K562 (cell line): ENCODE results near the gene IPP. TPM values are rescaled to one million over a fixed set of nuclear protein-coding genes. Genes with fewer than 3 reads are reported as not detected.

ENCODE experiments used
- CREB1 ChIP-seq, 2 experiments: sonication (generic) in 1 of 2; formaldehyde crosslinking in 1 of 2; IDR thresholded peaks; 2 replicates each; pipeline versions ENCODE4 v1.6.1 to v1.8.0; 2012 to 2022; ENCODE audit warnings: inconsistent platforms in 1 of 2, mild to moderate bottlenecking in 1 of 2, missing genetic modification reagents in 1 of 2, moderate library complexity in 1 of 2
- FOXK1 ChIP-seq: sonication (generic); formaldehyde crosslinking; IDR thresholded peaks from 2 replicates; pipeline ENCODE4 v1.8.0; 2022; ENCODE audit warnings: missing genetic modification reagents, mild to moderate bottlenecking, borderline replicate concordance
- HMGXB4 ChIP-seq: sonication (generic); formaldehyde crosslinking; IDR thresholded peaks from 2 replicates; pipeline ENCODE4 v1.8.1; 2023; ENCODE audit warnings: mild to moderate bottlenecking, missing genetic modification reagents
- HNRNPH1 ChIP-seq: fragments of 200-400 bp; formaldehyde crosslinking; optimal IDR thresholded peaks from 2 replicates; pipeline ENCODE3; 2017; ENCODE audit warnings: low read depth, mild to moderate bottlenecking, low read length, moderate library complexity
- KDM5B ChIP-seq: fragments of 200-600 bp; sonication (generic); IDR thresholded peaks from 2 replicates; pipeline ENCODE4 v1.6.1; 2012; ENCODE audit warnings: low read depth, mild to moderate bottlenecking, moderate library complexity, low read length, control low read depth, inconsistent platforms; ENCODE audit not compliant: insufficient replicate concordance
- KLF10 ChIP-seq: fragments of 250-450 bp; sonication (Bioruptor Pico); IDR thresholded peaks from 2 replicates; pipeline ENCODE4 v1.6.1; 2021; ENCODE audit warnings: matching md5 sums
- MAFK ChIP-seq: IDR thresholded peaks from 2 replicates; pipeline ENCODE4 v1.6.1; 2011; ENCODE audit warnings: low read length, improper control_type of control experiment
- MEF2D ChIP-seq: conservative IDR thresholded peaks from 2 replicates; pipeline ENCODE4 v1.6.1; 2016; ENCODE audit warnings: low read depth, missing genetic modification characterization, missing compliant biosample characterization
- MNT ChIP-seq, 2 experiments: fragments of 450-650 bp; conservative IDR thresholded peaks; 2 replicates each; pipeline ENCODE4 v1.6.1; 2017; ENCODE audit warnings: mild to moderate bottlenecking in 2 of 2, moderate library complexity in 2 of 2
- NR1H2 ChIP-seq: sonication (generic); formaldehyde crosslinking; IDR thresholded peaks from 2 replicates; pipeline ENCODE4 v1.4.0; 2020; ENCODE audit warnings: mild to moderate bottlenecking, missing genetic modification reagents
- NRF1 ChIP-seq, 2 experiments: fragments of 450-650 bp; IDR thresholded peaks in 1 of 2; conservative IDR thresholded peaks in 1 of 2; 2 replicates each; pipeline ENCODE4 v1.6.1; 2014; ENCODE audit warnings: mild to moderate bottlenecking in 2 of 2
- POLR2H ChIP-seq: IDR thresholded peaks from 2 replicates; pipeline ENCODE4 v1.6.1; 2016; ENCODE audit warnings: missing genetic modification characterization, low read depth, mild to moderate bottlenecking, control low read depth, missing compliant biosample characterization, moderate library complexity
- PURB ChIP-seq: sonication (generic); formaldehyde crosslinking; IDR thresholded peaks from 2 replicates; pipeline ENCODE4 v1.9.0; 2021; ENCODE audit warnings: low read depth, mild to moderate bottlenecking, missing genetic modification reagents
- SAP30 ChIP-seq: fragments of 200-600 bp; sonication (generic); IDR thresholded peaks from 2 replicates; pipeline ENCODE4 v1.6.1; 2012; ENCODE audit warnings: borderline replicate concordance, low read depth, mild to moderate bottlenecking, moderate library complexity, low read length, control low read depth, inconsistent platforms; ENCODE audit not compliant: insufficient read depth, poor library complexity, severe bottlenecking
- SIX5 ChIP-seq, 2 experiments: IDR thresholded peaks; 2 replicates each; pipeline ENCODE4 v1.6.1; 2011; ENCODE audit warnings: low read length in 2 of 2, borderline replicate concordance in 1 of 2, low read depth in 1 of 2, mild to moderate bottlenecking in 1 of 2, moderate library complexity in 1 of 2; ENCODE audit not compliant: insufficient read depth in 1 of 2
- TEAD4 ChIP-seq, 2 experiments: sonication (generic) in 1 of 2; formaldehyde crosslinking in 1 of 2; IDR thresholded peaks; 2 replicates each; pipeline versions ENCODE4 v1.6.1 to v1.8.0; 2012 to 2022; ENCODE audit warnings: borderline replicate concordance in 1 of 2, inconsistent platforms in 1 of 2, low read length in 1 of 2, mild to moderate bottlenecking in 1 of 2, missing genetic modification reagents in 1 of 2
- ZNF217 ChIP-seq: sonication (generic); formaldehyde crosslinking; IDR thresholded peaks from 2 replicates; pipeline ENCODE4 v1.8.0; 2022; ENCODE audit warnings: mild to moderate bottlenecking, missing genetic modification reagents
- ZNF311 ChIP-seq: fragments of 250-450 bp; sonication (Bioruptor Pico); IDR thresholded peaks from 2 replicates; pipeline ENCODE4 v1.4.0; 2020; ENCODE audit warnings: mild to moderate bottlenecking, moderate library complexity
- ZNF436 ChIP-seq: fragments of 250-450, 450-650 bp; sonication (Bioruptor Pico); formaldehyde crosslinking; IDR thresholded peaks from 2 replicates; pipeline ENCODE4 v1.7.0; 2020; ENCODE audit warnings: mild to moderate bottlenecking
- polyA plus RNA-seq, 8 experiments: library from polyadenylated mRNA; depleted of rRNA in 4 of 8; stranded (reverse) in 5 of 8; unstranded in 3 of 8; fragments of >200 nt; fragmentation: Nextera tagmentation in 2 of 8; fragmentation: Illumina TruSeq in 1 of 8; extraction: Ambion mirVana in 2 of 8; extraction: Trizol in 1 of 8; gene quantifications; 2 replicates each; pipeline versions ENCODE4 v1.2.1 to v1.2.3, GENCODE V29; 2011 to 2014; ENCODE audit warnings: inconsistent platforms in 1 of 8, missing spikeins in 1 of 8
- total RNA-seq, 7 experiments: library from RNA; depleted of rRNA in 6 of 7; stranded (reverse); fragments of >200 nt in 6 of 7; fragmentation: Illumina TruSeq in 2 of 7; extraction: Trizol in 2 of 7; gene quantifications; 2 replicates each; pipeline versions ENCODE4 v1.2.1 to v1.2.3, GENCODE V29; 2011 to 2021; ENCODE audit warnings: low replicate concordance in 1 of 7
- TF ChIP-seq, protein P1 (sequence below): fragments of 250-450 bp; sonication (Bioruptor Pico); IDR thresholded peaks from 2 replicates; pipeline ENCODE4 v1.5.0; 2021; ENCODE audit warnings: mild to moderate bottlenecking, borderline replicate concordance

Gene IPP
- total and polyA plus RNA-seq, 9 of the 15 experiments (the other 6 are each of a cell fraction or from before 2014, with no cell fraction given) = 6.9 to 15.1 (median 9.7) TPM

- TF ChIP-seq ZNF436 (peak; percentile 60), KDM5B (peak; percentile 92), NRF1 (conservative IDR thresholded peaks at IDR 0.05 in 1 of 2, IDR thresholded peaks at IDR 0.05 in 1 of 2) (peak; percentile 87 to 89; a peak in 2 of 4 replicates), SIX5 (IDR thresholded peaks at IDR 0.05; ENCODE audit: borderline replicate concordance in 1 of 2, insufficient read depth in 1 of 2, low read depth in 1 of 2, low read length in 2 of 2) (peak; percentile 96 to 97), MNT (conservative IDR thresholded peaks at IDR 0.05) (peak; percentile 84 to 90), PURB (CRISPR knock-in tag) (no peak), TEAD4 (IDR thresholded peaks at IDR 0.05; ENCODE audit: low read length) (no peak; the same call in 1 of the 2 replicates), TEAD4 (CRISPR knock-in tag; IDR thresholded peaks at IDR 0.05; ENCODE audit: borderline replicate concordance) (no peak), FOXK1 (CRISPR knock-in tag) (peak; percentile 90; the same call in 1 of the 2 replicates), MEF2D (tag) (0 out of 2 replicates have a peak, but pooled peaks have one; percentile 21), HNRNPH1 (no peak), MAFK (peak; percentile 57), KLF10 (0 out of 2 replicates have a peak, but pooled peaks have one; percentile 11), POLR2H (peak; percentile 98), SAP30 (peak; percentile 17), HMGXB4 (no peak), ZNF217 (CRISPR knock-in tag) (no peak), NR1H2 (CRISPR knock-in tag) (0 out of 2 replicates have a peak, but pooled peaks have one; percentile 65), CREB1 (IDR thresholded peaks at IDR 0.05) (peak; percentile 86), CREB1 (CRISPR knock-in tag; IDR thresholded peaks at IDR 0.05) (peak; percentile 93), ZNF311 (CRISPR knock-in tag) (no peak)
- TF ChIP-seq, protein P1, sequence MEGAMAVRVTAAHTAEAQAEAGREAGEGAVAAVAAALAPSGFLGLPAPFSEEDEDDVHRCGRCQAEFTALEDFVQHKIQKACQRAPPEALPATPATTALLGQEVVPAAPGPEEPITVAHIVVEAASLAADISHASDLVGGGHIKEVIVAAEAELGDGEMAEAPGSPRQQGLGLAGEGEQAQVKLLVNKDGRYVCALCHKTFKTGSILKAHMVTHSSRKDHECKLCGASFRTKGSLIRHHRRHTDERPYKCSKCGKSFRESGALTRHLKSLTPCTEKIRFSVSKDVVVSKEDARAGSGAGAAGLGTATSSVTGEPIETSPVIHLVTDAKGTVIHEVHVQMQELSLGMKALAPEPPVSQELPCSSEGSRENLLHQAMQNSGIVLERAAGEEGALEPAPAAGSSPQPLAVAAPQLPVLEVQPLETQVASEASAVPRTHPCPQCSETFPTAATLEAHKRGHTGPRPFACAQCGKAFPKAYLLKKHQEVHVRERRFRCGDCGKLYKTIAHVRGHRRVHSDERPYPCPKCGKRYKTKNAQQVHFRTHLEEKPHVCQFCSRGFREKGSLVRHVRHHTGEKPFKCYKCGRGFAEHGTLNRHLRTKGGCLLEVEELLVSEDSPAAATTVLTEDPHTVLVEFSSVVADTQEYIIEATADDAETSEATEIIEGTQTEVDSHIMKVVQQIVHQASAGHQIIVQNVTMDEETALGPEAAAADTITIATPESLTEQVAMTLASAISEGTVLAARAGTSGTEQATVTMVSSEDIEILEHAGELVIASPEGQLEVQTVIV (CRISPR knock-in tag) = peak; percentile 81
Observed at GRCh38 chr1:45687014-45687753, 63.3 kb downstream of the IPP start (continued).
